Neural cell (in vitro differentiated cells): ENCODE results near the gene LARGE1. TPM values are rescaled to one million over a fixed set of nuclear protein-coding genes. Genes with fewer than 3 reads are reported as not detected.

Source experiments
- H2AFZ ChIP-seq: fragments of 200-600, 300-800 bp; sonication (generic), shearing (Covaris generic); 2 replicates; pipeline ENCODE4 v1.6.0; 2014; ENCODE audit warnings: low read depth, mild to moderate bottlenecking, antibody characterized with exemption, low read length, moderate library complexity
- H3F3A ChIP-seq: fragments of 200-600 bp; shearing (Covaris generic); 2 replicates; pipeline ENCODE4 v1.6.1; 2016; ENCODE audit warnings: mild to moderate bottlenecking, moderate library complexity, mixed read lengths, antibody characterized with exemption, low read length; ENCODE audit not compliant: insufficient read depth, poor library complexity, severe bottlenecking
- H3K27ac ChIP-seq: fragments of 200-600, 300-800 bp; sonication (generic), shearing (Covaris generic); 2 replicates; pipeline ENCODE4 v1.5.1; 2014; ENCODE audit warnings: mild to moderate bottlenecking, low read length, moderate library complexity
- H3K27me3 ChIP-seq: fragments of 300-800, 200-600 bp; sonication (generic), shearing (Covaris generic); 2 replicates; pipeline ENCODE4 v1.6.0; 2014; ENCODE audit warnings: mild to moderate bottlenecking, low read depth, low read length, moderate library complexity; ENCODE audit not compliant: insufficient read depth
- H3K36me3 ChIP-seq: fragments of 300-800, 200-600 bp; sonication (generic), shearing (Covaris generic); 2 replicates; pipeline ENCODE4 v1.5.1; 2014; ENCODE audit warnings: mild to moderate bottlenecking, antibody characterized with exemption, low read length, moderate library complexity; ENCODE audit not compliant: insufficient read depth
- H3K4me2 ChIP-seq: fragments of 300-800, 200-600 bp; sonication (generic), shearing (Covaris generic); 2 replicates; pipeline ENCODE4 v1.6.0; 2014; ENCODE audit warnings: mild to moderate bottlenecking, low read length
- H3K4me3 ChIP-seq: fragments of 300-800, 200-600 bp; sonication (generic), shearing (Covaris generic); 2 replicates; pipeline ENCODE4 v1.5.1; 2014; ENCODE audit warnings: mild to moderate bottlenecking, low read length, moderate library complexity
- H3K79me2 ChIP-seq: fragments of 200-600 bp; shearing (Covaris generic); replicated peaks from 2 replicates; pipeline ENCODE4 v1.6.0; 2014; ENCODE audit warnings: mild to moderate bottlenecking, low read length, moderate library complexity; ENCODE audit not compliant: insufficient read depth
- H3K9ac ChIP-seq: fragments of 300-800, 200-600 bp; sonication (generic), shearing (Covaris generic); 2 replicates; pipeline ENCODE4 v1.6.1; 2016; ENCODE audit warnings: mild to moderate bottlenecking, low read length, mixed read lengths
- H3K9me2 ChIP-seq: fragments of 200-600 bp; shearing (Covaris generic); 2 replicates; pipeline ENCODE4 v1.6.1; 2016; ENCODE audit warnings: mild to moderate bottlenecking, low read length, mixed read lengths; ENCODE audit not compliant: insufficient read depth
- H3K9me3 ChIP-seq: fragments of 200-600, 300-800 bp; sonication (generic), shearing (Covaris generic); 2 replicates; pipeline ENCODE4 v1.6.1; 2016; ENCODE audit warnings: mild to moderate bottlenecking, mixed run types, low read length, moderate library complexity, mixed read lengths
- H4K20me1 ChIP-seq: fragments of 200-600 bp; shearing (Covaris generic); 2 replicates; pipeline ENCODE4 v1.6.1; 2016; ENCODE audit warnings: mild to moderate bottlenecking, mixed run types; ENCODE audit not compliant: insufficient read depth
- CTCF ChIP-seq: fragments of 450-650 bp; IDR thresholded peaks from 2 replicates; pipeline ENCODE4 v1.5.1; 2014; ENCODE audit warnings: antibody characterized with exemption, mild to moderate bottlenecking, moderate library complexity; ENCODE audit not compliant: poor library complexity, severe bottlenecking
- EP300 ChIP-seq: fragments of 450-650 bp; conservative IDR thresholded peaks from 2 replicates; pipeline ENCODE4 v1.6.1; 2014; ENCODE audit warnings: antibody characterized with exemption, mild to moderate bottlenecking, moderate library complexity; ENCODE audit not compliant: poor library complexity, severe bottlenecking
- EZH2 ChIP-seq: fragments of 200-600, 300-800 bp; shearing (Covaris generic), sonication (generic); IDR thresholded peaks from 2 replicates; pipeline ENCODE4 v1.6.1; 2014; ENCODE audit warnings: antibody characterized with exemption, low read length, borderline replicate concordance, mild to moderate bottlenecking; ENCODE audit not compliant: insufficient read depth, poor library complexity, severe bottlenecking
- MXI1 ChIP-seq: fragments of 450-650 bp; conservative IDR thresholded peaks from 2 replicates; pipeline ENCODE4 v1.6.1; 2014; ENCODE audit warnings: antibody characterized with exemption, mild to moderate bottlenecking; ENCODE audit not compliant: poor library complexity, severe bottlenecking
- POLR2AphosphoS5 ChIP-seq: IDR thresholded peaks from 2 replicates; pipeline ENCODE4 v1.6.1; 2012
- RAD21 ChIP-seq: fragments of 450-650 bp; conservative IDR thresholded peaks from 2 replicates; pipeline ENCODE4 v1.6.1; 2014; ENCODE audit warnings: antibody characterized with exemption, mild to moderate bottlenecking, moderate library complexity
- REST ChIP-seq: IDR thresholded peaks from 2 replicates; pipeline ENCODE4 v1.6.1; 2012; ENCODE audit warnings: borderline replicate concordance
- SMC3 ChIP-seq: fragments of 450-650 bp; conservative IDR thresholded peaks from 2 replicates; pipeline ENCODE4 v1.6.1; 2014; ENCODE audit warnings: antibody characterized with exemption, mild to moderate bottlenecking, moderate library complexity; ENCODE audit not compliant: poor library complexity
- TAF1 ChIP-seq: IDR thresholded peaks from 2 replicates; pipeline ENCODE4 v1.6.1; 2012; ENCODE audit warnings: low read depth
- polyA plus RNA-seq: library from polyadenylated mRNA; depleted of rRNA; stranded (reverse); fragments of >200 nt; gene quantifications from 2 replicates; pipeline ENCODE4 v1.2.3, GENCODE V29; 2014

LARGE1 gene
- polyA plus RNA-seq, 1 donor from 2014 or later: 27.5 TPM

GRCh38 chr22:33894515-33894914 is 25.8 kb downstream of the LARGE1 start:
- no peak overlapping the region for H2AFZ ChIP-seq
- H3K27ac ChIP-seq: no peak overlapping the region
- H3K27me3 ChIP-seq: no peaks in the 10 kb centered on the region
- H3K9me3 ChIP-seq: no peaks in the 10 kb centered on the region
- H3K36me3 ChIP-seq: no peaks in the 10 kb centered on the region
- no peaks in the 10 kb centered on the region for H3K79me2 ChIP-seq
- H3K4me2 ChIP-seq: no peak overlapping the region
- no peaks in the 10 kb centered on the region for H4K20me1 ChIP-seq
- no peak overlapping the region for H3K9ac ChIP-seq
- no peaks in the 10 kb centered on the region for H3F3A ChIP-seq
- H3K4me3 ChIP-seq: no peak overlapping the region
- no peaks in the 10 kb centered on the region for H3K9me2 ChIP-seq
- TF ChIP-seq POLR2AphosphoS5 (no peak), SMC3 (no peak), EP300 (no peak), TAF1 (no peak), CTCF (no peak), RAD21 (no peak), REST (no peak), MXI1 (no peak), EZH2 (no peak)

GRCh38 chr22:33894036-33894435 is 26.2 kb downstream of the LARGE1 start:
- Histone ChIP-seq H3K79me2 (no peaks in the 10 kb centered on the region), H3K4me3 (no peak overlapping the region), H4K20me1 (no peaks in the 10 kb centered on the region), H3K9me2 (no peaks in the 10 kb centered on the region), H3K36me3 (no peaks in the 10 kb centered on the region), H3K27ac (no peak overlapping the region), H3F3A (no peaks in the 10 kb centered on the region), H3K9ac (no peak overlapping the region), H3K9me3 (no peaks in the 10 kb centered on the region), H2AFZ (no peak overlapping the region), H3K27me3 (no peaks in the 10 kb centered on the region), H3K4me2 (no peak overlapping the region)
- TF ChIP-seq RAD21: no peak
- no peak for TF ChIP-seq POLR2AphosphoS5
- no peak for TF ChIP-seq REST
- TF ChIP-seq SMC3: no peak
- no peak for TF ChIP-seq MXI1
- TF ChIP-seq EP300: no peak
- no peak for TF ChIP-seq EZH2
- no peak for TF ChIP-seq CTCF
